Smooth muscle cell (in vitro differentiated cells): ENCODE results near the gene TTC39B. TPM values are rescaled to one million over a fixed set of nuclear protein-coding genes. Genes with fewer than 3 reads are reported as not detected.

Experiments used
- DNase-seq: peaks from one replicate; lab custom pipeline; 2025; ENCODE audit not compliant: unreplicated experiment; lab: John Stamatoyannopoulos, UW
- H2AFZ ChIP-seq: fragments of 200-600 bp; sonication (generic); 2 replicates; pipeline ENCODE4 v1.6.0; 2016; ENCODE audit warnings: antibody characterized with exemption, low read depth, mild to moderate bottlenecking
- H3F3A ChIP-seq: fragments of 200-600 bp; sonication (generic); 2 replicates; pipeline ENCODE4 v1.6.0; 2017; ENCODE audit warnings: antibody characterized with exemption, low read depth
- H3K27ac ChIP-seq: fragments of 200-600 bp; sonication (generic); 2 replicates; pipeline ENCODE4 v1.5.1; 2016; ENCODE audit warnings: low read depth, mild to moderate bottlenecking
- H3K27me3 ChIP-seq: fragments of 200-600 bp; sonication (generic); 2 replicates; pipeline ENCODE4 v1.6.1; 2016; ENCODE audit warnings: low read depth, mild to moderate bottlenecking
- H3K36me3 ChIP-seq: fragments of 200-600 bp; sonication (generic); 2 replicates; pipeline ENCODE4 v1.5.1; 2016; ENCODE audit warnings: low read depth
- H3K4me1 ChIP-seq: fragments of 200-600 bp; sonication (generic); 2 replicates; pipeline ENCODE4 v1.5.1; 2016; ENCODE audit warnings: low read depth
- H3K4me2 ChIP-seq: fragments of 200-600 bp; sonication (generic); 2 replicates; pipeline ENCODE4 v1.6.0; 2016; ENCODE audit warnings: mild to moderate bottlenecking
- H3K4me3 ChIP-seq: fragments of 200-600 bp; sonication (generic); 2 replicates; pipeline ENCODE4 v1.5.1; 2016; ENCODE audit warnings: mild to moderate bottlenecking
- H3K79me2 ChIP-seq: fragments of 200-600 bp; sonication (generic); 2 replicates; pipeline ENCODE4 v1.6.0; 2016; ENCODE audit warnings: low read depth, mild to moderate bottlenecking
- H3K9ac ChIP-seq: fragments of 200-600 bp; sonication (generic); 2 replicates; pipeline ENCODE4 v1.6.0; 2016; ENCODE audit warnings: low read depth
- H3K9me3 ChIP-seq: fragments of 200-600 bp; sonication (generic); replicated peaks from 2 replicates; pipeline ENCODE4 v1.5.1; 2016; ENCODE audit warnings: low read depth
- H4K20me1 ChIP-seq: fragments of 200-600 bp; sonication (generic); 2 replicates; pipeline ENCODE4 v1.6.0; 2016; ENCODE audit warnings: low read depth
- CTCF ChIP-seq: fragments of 200-600 bp; sonication (generic); IDR thresholded peaks from 2 replicates; pipeline ENCODE4 v1.5.1; 2017; ENCODE audit warnings: borderline replicate concordance, mild to moderate bottlenecking, antibody characterized with exemption; ENCODE audit not compliant: insufficient read depth, poor library complexity, severe bottlenecking
- WGBS: methylation state at CpG from one replicate; pipeline ENCODE4 v1.1.7; 2016; ENCODE audit warnings: low lambda C conversion rate; 5-methylcytosine and 5-hydroxymethylcytosine counted together
- polyA plus RNA-seq: library from polyadenylated mRNA; unstranded; fragments of >200 nt; fragmentation: Nextera tagmentation; extraction: Ambion mirVana; gene quantifications from 2 replicates; pipeline ENCODE4 v1.2.1, GENCODE V29; 2016
- total RNA-seq: library from RNA; depleted of rRNA; stranded (reverse); fragments of >200 nt; gene quantifications from 2 replicates; pipeline ENCODE4 v1.2.3, GENCODE V29; 2014

Gene TTC39B
- total and polyA plus RNA-seq, 2 experiments from 2014 or later, result 3.8 to 13.3 TPM

- Histone ChIP-seq H3F3A (no peaks in the 10 kb centered on the region), H3K4me3 (peak overlapping the region; percentile 16), H3K4me1 (peaks cover 24% of the 10 kb centered on the region), H3K27me3 (no peaks in the 10 kb centered on the region), H3K9me3 (no peaks in the 10 kb centered on the region), H3K9ac (no peak overlapping the region), H4K20me1 (no peaks in the 10 kb centered on the region), H3K4me2 (peak overlapping the region; percentile 56), H3K27ac (peak overlapping the region; percentile 85), H2AFZ (peak overlapping the region; percentile 45), H3K36me3 (no peaks in the 10 kb centered on the region), H3K79me2 (no peaks in the 10 kb centered on the region)
- 26% methylated on average over 3 of the region's 3 CpGs for WGBS
- no peak for TF ChIP-seq CTCF
- DNase-seq, result no peak
Measured at GRCh38 chr9:15249981-15250380, 57.0 kb downstream of the TTC39B start.

GRCh38 chr9:15249042-15249818, 57.8 kb downstream of the TTC39B start:
- Histone ChIP-seq H3K4me3 (peak overlapping the region; percentile 16), H3K79me2 (no peaks in the 10 kb centered on the region), H3K4me2 (peak overlapping the region; percentile 56), H3K27me3 (no peaks in the 10 kb centered on the region), H3K9ac (peak overlapping the region; percentile 2), H3K4me1 (peaks cover 24% of the 10 kb centered on the region), H3K27ac (peak overlapping the region; percentile 85), H4K20me1 (no peaks in the 10 kb centered on the region), H3K36me3 (no peaks in the 10 kb centered on the region), H3F3A (no peaks in the 10 kb centered on the region), H3K9me3 (no peaks in the 10 kb centered on the region), H2AFZ (peak overlapping the region; percentile 45)
- 38% methylated on average over 7 of the region's 7 CpGs for whole genome bisulfite sequencing
- TF ChIP-seq CTCF, result no peak
- DNase-seq, result no peak

- no peak for TF ChIP-seq CTCF
- 78% methylated on average over 2 of the region's 2 CpGs for WGBS
- no peaks in the 10 kb centered on the region for H3K36me3 ChIP-seq
- H3K4me1 ChIP-seq, result peaks cover 24% of the 10 kb centered on the region
- H3K27ac ChIP-seq, result peak overlapping the region; percentile 85
- no peak overlapping the region for H2AFZ ChIP-seq
- H3K4me3 ChIP-seq, result no peak overlapping the region
- H4K20me1 ChIP-seq, result no peaks in the 10 kb centered on the region
- peak overlapping the region; percentile 56 for H3K4me2 ChIP-seq
- DNase-seq, result no peak
- H3K9me3 ChIP-seq, result no peaks in the 10 kb centered on the region
- no peaks in the 10 kb centered on the region for H3F3A ChIP-seq
- H3K79me2 ChIP-seq, result no peaks in the 10 kb centered on the region
- H3K27me3 ChIP-seq, result no peaks in the 10 kb centered on the region
- H3K9ac ChIP-seq, result peak overlapping the region; percentile 26
Measured at GRCh38 chr9:15248621-15249020, 58.4 kb downstream of the TTC39B start.

- no peak overlapping the region for H3K9ac ChIP-seq
- no peak overlapping the region for H3K4me3 ChIP-seq
- no peaks in the 10 kb centered on the region for H3K9me3 ChIP-seq
- H3K4me1 ChIP-seq, result peaks cover 24% of the 10 kb centered on the region
- no peaks in the 10 kb centered on the region for H3F3A ChIP-seq
- H3K79me2 ChIP-seq, result no peaks in the 10 kb centered on the region
- no peaks in the 10 kb centered on the region for H4K20me1 ChIP-seq
- no peak for DNase-seq
- no peak for TF ChIP-seq CTCF
- no peaks in the 10 kb centered on the region for H3K36me3 ChIP-seq
- peak overlapping the region; percentile 85 for H3K27ac ChIP-seq
- peak overlapping the region; percentile 56 for H3K4me2 ChIP-seq
- no peaks in the 10 kb centered on the region for H3K27me3 ChIP-seq
- H2AFZ ChIP-seq, result no peak overlapping the region
Measured at GRCh38 chr9:15248081-15248480, 58.9 kb downstream of the TTC39B start.
